Fibroblast of pulmonary artery (primary cell): Measurements from ENCODE around the gene WDFY3.
A peak's percentile ranks its signal among the peaks of the same experiment; 100 is the strongest.

Experiments
- DNase-seq: peaks from one replicate; pipeline ENCODE4 v3.0.0-alpha.2; 2010; ENCODE audit warnings: low read depth
- H3K4me3 ChIP-seq: replicated peaks from 2 replicates; pipeline ENCODE4 v1.5.1; 2011; ENCODE audit warnings: low read depth, mild to moderate bottlenecking, control low read depth, low read length, moderate library complexity
- TF ChIP-seq, protein P1 (sequence below): IDR thresholded peaks from 2 replicates; pipeline ENCODE4 v1.5.1; 2011; ENCODE audit warnings: mild to moderate bottlenecking, control low read depth, low read length, inconsistent platforms; ENCODE audit errors: missing control alignments

Gene WDFY3

DNA sequence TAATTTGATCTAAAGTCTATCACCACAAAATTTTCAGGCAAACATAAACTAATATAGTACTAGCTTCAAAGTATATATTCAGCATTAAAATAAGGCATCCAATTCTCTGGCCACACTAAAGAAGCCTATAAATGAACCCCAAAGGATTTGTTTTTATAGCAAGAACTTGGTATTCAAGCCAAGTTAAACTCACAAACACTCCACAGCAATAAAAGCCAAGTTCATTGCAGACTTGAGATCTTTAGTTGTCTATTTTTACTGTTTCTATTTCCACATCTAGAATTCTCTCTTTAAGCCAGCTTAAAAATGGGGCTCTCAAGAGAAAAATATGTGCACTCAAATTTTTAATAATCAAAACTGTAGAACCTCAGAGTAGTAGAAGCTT lies 51.1 kb downstream of the WDFY3 start:
- DNase-seq, result peak; percentile 21
- TF ChIP-seq, protein P1, sequence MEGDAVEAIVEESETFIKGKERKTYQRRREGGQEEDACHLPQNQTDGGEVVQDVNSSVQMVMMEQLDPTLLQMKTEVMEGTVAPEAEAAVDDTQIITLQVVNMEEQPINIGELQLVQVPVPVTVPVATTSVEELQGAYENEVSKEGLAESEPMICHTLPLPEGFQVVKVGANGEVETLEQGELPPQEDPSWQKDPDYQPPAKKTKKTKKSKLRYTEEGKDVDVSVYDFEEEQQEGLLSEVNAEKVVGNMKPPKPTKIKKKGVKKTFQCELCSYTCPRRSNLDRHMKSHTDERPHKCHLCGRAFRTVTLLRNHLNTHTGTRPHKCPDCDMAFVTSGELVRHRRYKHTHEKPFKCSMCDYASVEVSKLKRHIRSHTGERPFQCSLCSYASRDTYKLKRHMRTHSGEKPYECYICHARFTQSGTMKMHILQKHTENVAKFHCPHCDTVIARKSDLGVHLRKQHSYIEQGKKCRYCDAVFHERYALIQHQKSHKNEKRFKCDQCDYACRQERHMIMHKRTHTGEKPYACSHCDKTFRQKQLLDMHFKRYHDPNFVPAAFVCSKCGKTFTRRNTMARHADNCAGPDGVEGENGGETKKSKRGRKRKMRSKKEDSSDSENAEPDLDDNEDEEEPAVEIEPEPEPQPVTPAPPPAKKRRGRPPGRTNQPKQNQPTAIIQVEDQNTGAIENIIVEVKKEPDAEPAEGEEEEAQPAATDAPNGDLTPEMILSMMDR, result no peak

DNA sequence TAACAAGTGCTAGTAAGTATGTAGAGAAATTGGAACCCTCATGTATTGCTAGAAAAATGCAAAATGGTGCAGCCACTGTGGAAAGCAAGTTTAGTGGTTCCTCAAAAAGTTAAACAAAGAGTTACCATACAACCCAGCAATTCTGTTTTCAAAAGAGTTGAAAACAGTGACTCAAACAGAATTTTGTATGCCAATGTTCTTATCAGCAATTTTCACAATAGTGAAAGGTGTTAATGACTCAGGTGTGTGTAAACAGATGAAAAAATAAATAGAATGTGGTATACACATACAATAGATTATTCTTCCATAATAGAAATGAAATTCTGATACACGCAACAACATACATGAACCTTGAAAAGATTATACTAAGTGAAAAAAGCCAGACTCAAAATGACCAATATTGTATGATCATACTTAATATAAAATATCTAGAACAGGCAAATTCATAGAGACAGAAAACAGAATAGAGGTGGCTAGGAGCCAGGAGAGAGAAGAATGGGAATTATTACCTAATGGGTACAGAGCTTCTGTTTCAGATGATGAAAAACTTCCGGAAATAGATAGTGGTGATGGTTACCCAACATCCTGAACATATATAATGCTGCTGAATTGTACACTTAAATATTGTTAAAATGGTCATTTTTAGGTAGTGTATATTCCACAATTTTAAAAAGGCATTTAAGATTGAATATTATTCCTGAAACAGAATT lies 51.6 kb downstream of the WDFY3 start:
- TF ChIP-seq, protein P1, result no peak
- peak; percentile 86 for DNase-seq
- no peak overlapping the region for H3K4me3 ChIP-seq

More for the DNA sequence above, 51.1 kb downstream of the WDFY3 start:
- H3K4me3 ChIP-seq, result no peak overlapping the region

DNA sequence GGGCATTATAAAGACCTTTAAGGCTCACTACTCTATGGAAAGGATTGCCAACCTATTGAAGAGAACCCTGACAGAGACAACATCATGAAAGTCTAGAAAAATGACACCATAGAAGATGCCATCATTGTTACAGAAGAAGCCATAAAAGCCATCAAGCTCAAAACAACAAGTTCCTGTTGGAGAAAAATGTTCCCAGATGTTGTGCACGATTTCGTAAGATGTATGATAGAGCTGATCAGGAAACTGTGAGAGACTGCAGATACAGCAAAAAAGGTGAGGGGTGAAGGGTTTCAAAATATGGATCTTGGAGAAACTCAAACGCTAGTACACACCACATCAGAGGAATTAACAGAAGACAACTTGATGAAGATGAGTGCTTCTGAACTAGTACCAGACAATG lies 53.3 kb downstream of the WDFY3 start:
- TF ChIP-seq, protein P1, result no peak
- DNase-seq, result no peak
- H3K4me3 ChIP-seq, result no peak overlapping the region

DNA sequence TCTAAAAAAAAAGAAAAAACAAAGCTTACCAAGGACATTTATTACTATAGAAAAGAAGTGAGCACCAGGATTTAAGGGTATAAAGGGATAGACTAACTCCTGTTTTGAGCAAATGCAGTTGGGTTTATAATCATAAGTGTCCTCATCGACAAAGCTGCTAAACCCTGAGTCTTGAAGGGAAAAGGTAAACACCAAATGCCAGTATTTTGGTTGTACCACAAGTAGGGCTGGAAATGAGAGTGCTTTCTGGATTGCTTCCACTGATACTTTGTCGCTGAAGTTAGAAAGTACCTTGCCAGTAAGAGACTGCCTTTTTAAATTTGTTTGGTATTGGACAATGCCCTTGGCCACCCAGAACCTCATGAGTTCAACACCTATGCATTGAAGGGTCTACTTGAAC lies 53.7 kb downstream of the WDFY3 start:
- no peak for DNase-seq
- TF ChIP-seq, protein P1, result no peak
- H3K4me3 ChIP-seq, result no peak overlapping the region

DNA sequence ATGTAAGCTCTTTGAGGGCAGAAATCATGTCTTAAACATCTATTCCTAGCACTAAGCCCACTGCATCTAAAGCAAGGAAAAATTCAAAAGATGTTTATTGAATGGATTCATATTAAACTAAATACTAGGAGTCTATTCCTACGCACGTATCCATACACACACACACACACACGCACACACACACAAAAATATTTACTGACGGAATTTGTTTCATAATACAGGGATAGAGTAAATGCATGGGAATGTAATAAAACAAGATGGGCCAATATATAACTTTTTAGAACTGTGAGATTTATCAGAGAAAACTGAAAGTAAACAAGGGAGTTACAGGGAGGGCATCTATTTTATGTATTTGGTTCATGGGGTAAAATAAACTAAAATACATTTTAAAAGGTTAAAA lies 57.6 kb downstream of the WDFY3 start:
- no peak overlapping the region for H3K4me3 ChIP-seq
- TF ChIP-seq, protein P1, result no peak
- no peak for DNase-seq

DNA sequence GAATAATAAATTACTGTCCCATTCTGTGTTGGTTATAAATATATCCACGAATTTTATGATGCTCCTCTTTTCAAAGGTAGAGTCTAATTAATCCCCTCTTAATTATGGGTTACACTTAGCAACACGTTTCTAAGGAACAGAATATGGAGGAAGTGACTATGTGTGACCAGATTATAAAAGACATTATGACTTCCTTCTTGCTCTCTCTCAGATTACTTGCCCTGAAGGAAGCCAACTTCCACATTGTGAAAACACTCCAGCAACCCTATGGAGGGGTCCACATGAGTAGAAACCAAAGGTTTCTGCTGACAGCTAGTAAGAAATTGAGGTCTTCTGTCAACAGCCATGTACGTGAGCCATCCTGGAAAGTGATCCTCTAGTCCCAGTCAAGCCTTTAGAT lies 59.3 kb downstream of the WDFY3 start:
- H3K4me3 ChIP-seq, result no peak overlapping the region
- DNase-seq, result no peak
- TF ChIP-seq, protein P1, result no peak

DNA sequence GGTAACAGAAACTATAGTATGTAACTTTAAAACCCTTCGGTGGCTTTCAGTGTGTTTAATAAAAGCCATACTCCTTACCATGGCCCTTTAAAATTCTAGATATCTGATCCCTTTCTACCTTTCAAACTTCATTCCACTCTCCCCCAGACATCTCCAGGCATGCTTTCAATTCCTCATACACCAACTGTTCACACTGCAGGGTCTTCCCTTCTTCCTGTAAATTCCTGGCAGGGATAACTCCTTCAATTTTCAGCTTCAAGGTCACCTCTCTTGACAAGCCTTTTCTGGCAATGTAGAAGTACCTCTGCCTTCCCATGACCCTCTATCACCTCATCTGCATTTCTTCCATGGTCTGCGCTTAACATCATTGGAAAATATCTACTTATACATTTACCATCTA lies 60.8 kb downstream of the WDFY3 start:
- TF ChIP-seq, protein P1, result no peak
- no peak for DNase-seq
- H3K4me3 ChIP-seq, result no peak overlapping the region
